ENCODE results near the gene PDK3. TPM values are rescaled to one million over a fixed set of nuclear protein-coding genes. Genes with fewer than 3 reads are reported as not detected.

PDK3 gene
- 1 to 10 TPM; 3.7 to 7.4 (median 6.3) TPM for polyA plus RNA-seq (ENCODE audit: insufficient read depth in 1 of 5, insufficient read length in 5 of 5, low replicate concordance in 1 of 5)
- long read RNA-seq, donor 1, partial matches to known transcripts = 0 of 1 reads
- long read RNA-seq, donor 1, other reads (novel, unspliced or antisense) = 0 of 1 reads
- long read RNA-seq, donor 2, partial matches to known transcripts = 0 of 2 reads
- long read RNA-seq, donor 2, other reads (novel, unspliced or antisense) = 0 of 2 reads
- long read RNA-seq, donor 3, partial matches to known transcripts = 0 of 1 reads
- long read RNA-seq, donor 3, other reads (novel, unspliced or antisense) = 0 of 1 reads
- long read RNA-seq, donor 4, partial matches to known transcripts = 0 of 2 reads
- long read RNA-seq, donor 4, other reads (novel, unspliced or antisense) = 0 of 2 reads
- long read RNA-seq, donor 5, partial matches to known transcripts = 0 of 3 reads
- long read RNA-seq, donor 5, other reads (novel, unspliced or antisense) = 0 of 3 reads
- long read RNA-seq, donor 6, partial matches to known transcripts = 0 of 2 reads
- long read RNA-seq, donor 6, other reads (novel, unspliced or antisense) = 0 of 2 reads
- long read RNA-seq, donor 7, partial matches to known transcripts = 0 of 2 reads
- long read RNA-seq, donor 7, other reads (novel, unspliced or antisense) = 0 of 2 reads
- long read RNA-seq, donor 8, partial matches to known transcripts = 0 of 1 reads
- long read RNA-seq, donor 8, other reads (novel, unspliced or antisense) = 0 of 1 reads

DNA sequence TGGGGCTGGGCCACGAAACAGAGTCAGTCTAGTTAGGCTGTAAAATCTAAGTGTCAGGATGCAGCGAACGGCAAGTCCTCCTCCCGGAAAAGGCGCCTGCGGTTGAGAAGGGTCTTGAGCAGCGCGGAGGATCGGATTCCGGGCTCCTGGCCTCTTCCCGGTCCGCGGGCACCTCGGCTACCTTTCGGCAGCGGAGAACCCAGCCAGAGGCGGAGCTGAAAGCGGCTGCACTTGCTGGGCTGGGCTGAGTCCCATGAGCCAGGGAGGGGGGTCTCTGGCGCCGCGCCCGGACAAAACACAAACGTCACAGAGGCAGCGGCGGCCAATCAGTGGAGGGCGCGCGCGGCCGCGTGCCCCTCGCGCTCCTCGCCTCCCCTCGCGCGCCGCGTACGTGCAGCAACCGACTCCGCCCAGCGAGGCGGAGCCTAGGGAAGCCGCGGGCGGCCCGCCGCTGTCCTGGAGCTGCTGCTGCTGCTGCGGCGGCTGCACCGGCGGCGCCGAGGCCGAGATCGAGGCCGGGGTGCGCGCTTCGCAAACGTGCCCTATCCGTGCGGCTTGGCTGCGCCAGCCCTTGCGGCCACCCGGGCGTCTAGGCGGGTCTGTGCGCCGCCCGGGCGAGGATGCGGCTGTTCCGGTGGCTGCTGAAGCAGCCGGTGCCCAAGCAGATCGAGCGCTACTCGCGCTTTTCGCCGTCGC lies at the start of gene PDK3:
Gene PDK3, plus strand, starts transcription at position 451 of the 696 bp plus-strand sequence. Its CDS starts 170 bp downstream, at position 621.
- peak; percentile 90 for DNase-seq

DNA sequence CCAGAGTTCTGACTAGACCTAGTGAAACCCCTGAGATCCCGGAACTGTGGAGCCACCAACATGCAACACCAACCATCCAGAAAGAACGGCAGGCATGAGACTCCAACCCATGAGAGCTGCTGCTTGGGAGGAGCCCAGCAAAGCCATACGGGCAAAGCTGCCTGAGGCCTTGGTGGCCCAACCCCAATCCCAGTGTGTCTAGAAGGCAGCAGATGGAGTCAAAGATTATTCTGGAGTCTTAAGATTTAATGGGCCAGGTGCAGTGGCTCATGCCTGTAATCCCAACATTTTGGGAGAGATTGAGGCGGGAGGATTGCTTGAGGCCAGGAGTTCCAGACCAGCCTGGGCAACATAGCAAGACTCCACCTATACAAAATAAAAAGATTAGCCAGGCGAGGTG lies 49.2 kb upstream of the PDK3 start:
- DNase-seq = no peak

DNA sequence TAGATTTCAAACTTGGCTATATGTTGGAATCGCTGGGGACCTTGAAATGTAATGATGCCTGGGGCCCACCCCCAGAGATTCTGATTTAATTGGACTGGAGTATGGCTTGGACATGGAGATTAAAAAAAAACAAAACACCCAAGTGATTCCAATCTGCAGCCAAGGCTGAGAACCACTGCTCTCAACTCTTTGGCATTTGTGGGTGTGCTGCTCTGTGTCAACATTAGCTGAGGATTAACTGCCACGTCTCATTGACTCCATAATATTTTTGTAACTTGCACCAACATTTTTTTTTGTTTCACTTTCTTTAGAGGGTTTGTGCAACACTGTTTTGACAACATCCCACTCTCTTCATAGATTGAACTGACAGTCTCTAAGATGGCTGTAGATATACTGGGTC lies 41.1 kb upstream of the PDK3 start:
- DNase-seq = no peak

DNA sequence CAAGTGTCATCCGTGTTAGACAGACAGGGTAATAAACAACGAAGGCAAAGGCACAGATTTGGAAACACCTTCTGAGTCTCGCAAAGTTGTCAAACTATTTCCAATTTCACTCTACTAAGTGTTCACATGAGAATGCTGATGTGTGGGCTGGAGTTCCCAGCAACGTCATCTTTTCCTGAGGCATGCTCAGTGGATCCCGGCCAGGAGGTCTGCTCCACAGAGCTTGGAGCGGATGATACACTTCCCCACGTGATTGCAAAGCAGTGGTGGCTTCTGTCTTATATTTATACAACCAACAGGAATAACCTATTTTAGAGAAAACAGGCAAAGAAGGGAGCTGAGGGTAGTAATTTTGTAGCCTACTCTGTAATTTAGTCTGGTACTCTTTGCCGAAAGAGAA lies 40.1 kb upstream of the PDK3 start:
- DNase-seq = no peak

GRCh38 chrX:24425806-24426205 lies 39.3 kb upstream of the PDK3 start:
- DNase-seq = no peak

DNA sequence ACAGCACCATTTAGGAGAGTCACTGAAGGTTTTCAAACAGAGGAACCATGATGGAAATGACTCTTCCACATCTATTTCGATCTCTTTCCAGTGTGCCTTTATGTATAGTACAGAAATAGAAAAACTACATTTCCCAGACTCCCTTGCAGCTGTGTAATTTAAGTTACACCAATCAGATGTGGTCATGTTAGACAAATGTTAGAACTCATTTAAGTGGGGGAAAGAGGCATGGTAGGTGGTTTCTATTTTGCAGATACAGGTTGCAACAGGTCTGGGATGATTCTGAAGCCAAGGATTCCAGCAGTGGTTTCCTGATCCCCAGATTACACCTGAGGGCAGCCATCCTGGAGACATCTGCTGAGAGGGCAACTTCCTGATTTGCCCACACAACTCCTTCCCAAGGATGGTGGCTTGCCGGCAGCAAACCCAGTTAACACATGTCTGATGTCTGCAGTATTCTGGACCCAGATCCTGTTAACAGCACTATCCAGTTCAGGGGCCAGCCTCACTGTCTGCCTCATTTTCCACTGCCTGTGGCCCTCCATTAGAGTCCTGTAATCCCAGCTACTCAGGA lies 38.7 kb upstream of the PDK3 start:
- no peak for DNase-seq

DNA sequence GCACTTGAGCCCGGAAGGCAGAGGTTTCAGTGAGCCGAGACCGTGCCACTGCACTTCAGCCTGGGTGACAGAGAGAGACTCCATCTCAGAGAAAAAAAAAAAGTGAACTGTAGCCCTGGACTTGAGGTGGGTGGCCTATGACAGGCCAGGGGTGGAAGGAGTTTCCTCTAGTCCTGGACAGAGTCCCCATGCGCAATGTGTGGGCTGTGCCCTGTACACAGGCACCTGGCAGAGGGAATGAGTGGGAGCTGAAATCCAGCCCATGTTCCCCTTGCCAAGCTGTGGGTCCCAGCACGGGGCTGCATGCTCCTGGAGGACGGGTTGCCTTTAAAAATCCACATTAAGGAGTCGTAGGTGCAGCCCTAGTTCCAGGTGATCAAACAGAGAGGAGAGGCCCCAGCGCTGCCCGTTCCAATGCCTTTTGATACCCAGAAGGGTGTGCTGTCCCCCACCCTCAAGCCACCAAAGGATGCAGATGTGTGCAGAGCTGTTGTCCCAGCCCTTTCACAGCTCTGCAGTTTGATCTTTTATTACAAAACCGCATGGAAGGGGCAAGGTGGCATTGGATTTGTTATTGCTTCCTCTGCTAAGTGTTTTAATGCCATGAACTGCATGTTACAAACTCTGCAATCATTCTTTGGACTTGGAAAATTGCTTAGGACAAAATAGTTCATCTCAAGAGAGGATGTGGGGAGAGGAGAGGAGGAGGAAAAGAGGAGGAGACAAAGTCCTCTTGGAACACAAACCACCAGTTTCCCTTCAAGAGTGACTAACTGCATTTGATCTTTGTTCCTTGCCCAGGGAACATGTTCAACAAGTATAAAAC lies 38.0 kb upstream of the PDK3 start:
- no peak for DNase-seq

- DNase-seq = no peak
Measured at GRCh38 chrX:24427747-24428019, 37.4 kb upstream of the PDK3 start.

GRCh38 chrX:24428516-24428915 lies 36.6 kb upstream of the PDK3 start:
- DNase-seq = no peak

DNA sequence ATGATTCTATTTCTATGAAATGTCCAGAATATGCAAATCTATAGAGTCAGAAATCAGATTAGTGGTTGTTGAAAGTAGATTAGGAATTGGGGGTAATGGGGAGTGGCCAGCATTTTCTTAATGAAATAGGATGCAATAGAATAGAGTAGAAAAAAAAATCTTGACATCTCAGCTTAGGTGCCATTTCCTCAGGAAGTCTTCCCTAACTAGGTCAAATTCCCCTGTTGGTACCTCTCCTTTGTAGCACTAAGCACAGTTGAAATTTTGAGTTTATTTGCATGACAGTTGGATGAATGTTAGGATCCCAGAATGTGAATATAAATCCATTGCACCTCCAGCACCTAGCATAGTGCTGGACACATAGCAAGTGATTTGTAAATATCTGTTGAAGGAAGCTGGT lies 30.0 kb upstream of the PDK3 start:
- no peak for DNase-seq

- DNase-seq = no peak
Measured at GRCh38 chrX:24443918-24444317, 21.2 kb upstream of the PDK3 start.

- DNase-seq = no peak
Measured at GRCh38 chrX:24444645-24445044, 20.4 kb upstream of the PDK3 start.

GRCh38 chrX:24448762-24449250 lies 16.3 kb upstream of the PDK3 start:
- no peak for DNase-seq

GRCh38 chrX:24463077-24463476 lies 2.0 kb upstream of the PDK3 start:
- DNase-seq = no peak

GRCh38 chrX:24464498-24464835 lies 619 bp upstream of the PDK3 start:
- DNase-seq = peak in 1 of 2 donors; percentile 7

GRCh38 chrX:24465532-24465865 lies 413 bp downstream of the PDK3 start:
- DNase-seq = no peak

GRCh38 chrX:24466025-24466424 lies 939 bp downstream of the PDK3 start:
- no peak for DNase-seq

DNA sequence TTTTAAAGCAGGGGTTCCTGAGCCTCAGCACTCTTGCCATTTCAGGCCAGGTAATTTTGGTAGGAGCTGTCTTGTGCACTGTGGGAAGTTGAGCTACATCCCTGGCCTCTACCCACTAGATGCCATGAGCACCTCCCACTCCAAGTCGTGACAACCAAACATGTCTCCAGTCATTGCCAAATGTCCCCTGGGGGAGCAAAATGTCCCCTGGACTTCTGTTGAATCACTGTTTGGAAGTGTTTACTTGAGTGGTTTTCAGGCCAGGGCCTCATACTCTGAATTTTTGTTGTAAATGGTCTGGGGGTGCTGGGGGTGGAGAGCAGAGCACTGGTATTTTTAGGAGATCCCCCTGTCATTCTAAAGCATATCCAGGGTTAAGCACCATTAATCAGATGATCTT lies 3.2 kb downstream of the PDK3 start:
- DNase-seq = no peak

GRCh38 chrX:24471808-24472207 lies 6.7 kb downstream of the PDK3 start:
- DNase-seq = no peak

GRCh38 chrX:24475480-24475879 lies 10.4 kb downstream of the PDK3 start:
- DNase-seq = no peak

GRCh38 chrX:24478509-24478908 lies 13.4 kb downstream of the PDK3 start:
- no peak for DNase-seq

GRCh38 chrX:24479924-24480323 lies 14.8 kb downstream of the PDK3 start:
- no peak for DNase-seq

Data from right lung (tissue), 10 donors.